ENCODE data around the gene GAL3ST3.

The GAL3ST3 gene

DNA sequence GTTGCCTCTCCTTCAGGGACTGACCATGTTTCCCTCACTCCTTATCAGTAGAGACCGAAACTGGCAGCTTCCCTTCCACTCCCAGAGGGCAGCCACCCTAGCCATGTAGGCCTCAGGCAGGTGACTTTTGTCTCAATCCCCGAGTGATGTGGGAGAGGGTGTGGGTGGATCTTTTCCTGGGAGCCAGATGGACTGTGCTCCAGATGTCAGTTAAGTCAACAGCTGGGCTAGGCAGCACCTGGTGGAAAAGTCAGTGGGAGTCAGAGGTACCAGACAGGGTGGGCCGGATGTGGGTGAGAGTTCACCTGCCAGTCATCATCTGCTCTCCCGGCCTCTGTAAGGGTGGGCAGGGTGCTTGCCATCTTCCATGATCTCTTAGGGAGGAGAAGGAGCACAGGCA is 44.8 kb downstream of the GAL3ST3 start:
- H3K27ac ChIP-seq (ENCODE audit: low read length): no peak overlapping the region
- H3K9ac ChIP-seq (ENCODE audit: low read depth, low read length): no peak overlapping the region
- H3K4me2 ChIP-seq (ENCODE audit: insufficient read depth, low read length): no peak overlapping the region
- no peaks in the 10 kb centered on the region for H3K27me3 ChIP-seq (ENCODE audit: insufficient read depth, low read length, poor library complexity)
- H4K20me1 ChIP-seq (ENCODE audit: insufficient read depth, low read length): peaks cover 41% of the 10 kb centered on the region
- H3K36me3 ChIP-seq (ENCODE audit: insufficient read depth, low read length): peaks cover 42% of the 10 kb centered on the region
- H3K4me1 ChIP-seq (ENCODE audit: insufficient read depth, low read length): peaks cover 47% of the 10 kb centered on the region
- peaks cover 41% of the 10 kb centered on the region for H3K79me2 ChIP-seq (ENCODE audit: insufficient read depth, low read length)
- ATAC-seq (ENCODE audit: insufficient read depth, low read depth) (no peak), DNase-seq (peak; percentile 25)
- no peak overlapping the region for H2AFZ ChIP-seq (ENCODE audit: low read depth, low read length)
- H3K9me3 ChIP-seq (ENCODE audit: insufficient read depth, low read length, severe bottlenecking): no peaks in the 10 kb centered on the region
- no peak overlapping the region for H3K4me3 ChIP-seq (ENCODE audit: low read depth in 1 of 2, low read length in 2 of 2)
- TF ChIP-seq CTCF (IDR thresholded peaks at IDR 0.05; ENCODE audit: borderline replicate concordance, extremely low read depth, low read length, poor library complexity, severe bottlenecking) (no peak), EZH2 (IDR thresholded peaks at IDR 0.05; ENCODE audit: borderline replicate concordance, low read depth, low read length, severe bottlenecking) (no peak)

- Histone ChIP-seq H3K9ac (ENCODE audit: low read depth, low read length) (peak overlapping the region; percentile 74), H3K79me2 (ENCODE audit: insufficient read depth, low read length) (peaks cover 50% of the 10 kb centered on the region), H4K20me1 (ENCODE audit: insufficient read depth, low read length) (peaks cover 43% of the 10 kb centered on the region), H3K4me3 (ENCODE audit: low read depth in 1 of 2, low read length in 2 of 2) (peak overlapping the region; percentile 77 to 92), H3K27me3 (ENCODE audit: insufficient read depth, low read length, poor library complexity) (no peaks in the 10 kb centered on the region), H3K9me3 (ENCODE audit: insufficient read depth, low read length, severe bottlenecking) (no peaks in the 10 kb centered on the region), H2AFZ (ENCODE audit: low read depth, low read length) (no peak overlapping the region), H3K27ac (ENCODE audit: low read length) (peak overlapping the region; percentile 88), H3K4me2 (ENCODE audit: insufficient read depth, low read length) (peak overlapping the region; percentile 71), H3K4me1 (ENCODE audit: insufficient read depth, low read length) (peaks cover 47% of the 10 kb centered on the region), H3K36me3 (ENCODE audit: insufficient read depth, low read length) (peaks cover 50% of the 10 kb centered on the region)
- DNase-seq: no peak
- ATAC-seq (ENCODE audit: insufficient read depth, low read depth): no peak
- TF ChIP-seq EZH2 (IDR thresholded peaks at IDR 0.05; ENCODE audit: borderline replicate concordance, low read depth, low read length, severe bottlenecking): no peak
- TF ChIP-seq CTCF (IDR thresholded peaks at IDR 0.05; ENCODE audit: borderline replicate concordance, extremely low read depth, low read length, poor library complexity, severe bottlenecking): no peak
These were observed 45.7 kb downstream of the GAL3ST3 start for GRCh38 chr11:66003291-66003690.

DNA sequence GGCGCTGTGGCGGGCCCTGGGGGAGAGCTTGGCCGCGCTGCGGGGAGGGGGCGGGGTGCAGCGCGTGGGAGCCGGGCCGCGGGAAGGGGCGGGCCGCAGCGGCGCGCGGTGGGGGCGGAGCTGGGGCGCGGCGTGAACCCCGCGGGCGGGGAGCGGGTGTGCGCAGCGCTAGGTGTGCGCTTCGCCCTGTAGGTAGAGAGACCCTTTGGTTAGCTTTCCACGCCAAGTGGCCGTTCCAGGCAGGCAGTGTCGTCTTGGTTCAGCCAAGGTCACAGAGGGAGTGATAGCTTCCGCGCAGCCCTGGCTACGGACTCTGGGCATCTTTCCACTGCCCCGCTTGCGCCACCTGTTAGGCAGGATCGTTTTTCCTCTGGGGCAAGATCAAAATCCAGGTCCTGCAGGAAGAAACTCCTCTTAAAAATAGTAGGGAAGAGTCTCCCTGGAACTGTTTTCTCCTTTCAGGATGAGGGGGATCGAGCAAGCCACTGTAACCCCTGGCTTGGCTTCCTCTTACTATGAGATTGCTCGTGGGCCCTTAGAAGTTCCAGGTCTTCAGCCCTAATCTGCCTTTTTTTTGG is 46.2 kb downstream of the GAL3ST3 start:
- Histone ChIP-seq H3K9ac (ENCODE audit: low read depth, low read length) (peak overlapping the region; percentile 74), H3K36me3 (ENCODE audit: insufficient read depth, low read length) (peaks cover 56% of the 10 kb centered on the region), H3K4me1 (ENCODE audit: insufficient read depth, low read length) (peaks cover 46% of the 10 kb centered on the region), H3K27ac (ENCODE audit: low read length) (peak overlapping the region; percentile 88), H3K27me3 (ENCODE audit: insufficient read depth, low read length, poor library complexity) (no peaks in the 10 kb centered on the region), H4K20me1 (ENCODE audit: insufficient read depth, low read length) (peaks cover 42% of the 10 kb centered on the region), H3K9me3 (ENCODE audit: insufficient read depth, low read length, severe bottlenecking) (no peaks in the 10 kb centered on the region), H3K4me2 (ENCODE audit: insufficient read depth, low read length) (peak overlapping the region; percentile 71), H2AFZ (ENCODE audit: low read depth, low read length) (peak overlapping the region; percentile 84), H3K79me2 (ENCODE audit: insufficient read depth, low read length) (peaks cover 50% of the 10 kb centered on the region), H3K4me3 (ENCODE audit: low read depth in 1 of 2, low read length in 2 of 2) (peak overlapping the region; percentile 77 to 92)
- ATAC-seq (ENCODE audit: insufficient read depth, low read depth): peak; percentile 55
- no peak for TF ChIP-seq EZH2 (IDR thresholded peaks at IDR 0.05; ENCODE audit: borderline replicate concordance, low read depth, low read length, severe bottlenecking)
- TF ChIP-seq CTCF (IDR thresholded peaks at IDR 0.05; ENCODE audit: borderline replicate concordance, extremely low read depth, low read length, poor library complexity, severe bottlenecking): no peak
- DNase-seq: no peak

Data from DND-41 (cell line).